ENCODE data around the gene DAPK1.

The DAPK1 gene

GRCh38 chr9:87676976-87677775 is 179.5 kb downstream of the DAPK1 start:
- DNase-seq = no peak

GRCh38 chr9:87677776-87678587 is 180.3 kb downstream of the DAPK1 start:
- Histone ChIP-seq H3K79me2 (ENCODE audit: low read length) (no peaks in the 10 kb centered on the region), H3K4me1 (ENCODE audit: low read length) (peaks cover 18% of the 10 kb centered on the region), H3K9me2 (replicated peaks; ENCODE audit: insufficient read depth, low read length) (no peaks in the 10 kb centered on the region), H3K4me2 (ENCODE audit: low read depth, low read length) (no peak overlapping the region), H3K36me3 (replicated peaks; ENCODE audit: insufficient read depth, low read length) (peaks cover 9% of the 10 kb centered on the region; the same call in 1 of the 2 replicates), H3K9me3 (replicated peaks; ENCODE audit: insufficient read depth, low read length) (no peaks in the 10 kb centered on the region), H3K27ac (ENCODE audit: low read length) (no peak overlapping the region), H3K27me3 (replicated peaks; ENCODE audit: insufficient read depth, low read length) (no peaks in the 10 kb centered on the region), H3K9ac (ENCODE audit: low read length) (no peak overlapping the region), H4K20me1 (ENCODE audit: insufficient read depth, low read length) (no peaks in the 10 kb centered on the region), H3K4me3 (ENCODE audit: low read length) (no peak overlapping the region), H3F3A (ENCODE audit: insufficient read depth, low read length) (no peaks in the 10 kb centered on the region), H2AFZ (ENCODE audit: low read length) (no peak overlapping the region)
- no peak for TF ChIP-seq EZH2phosphoT487 (IDR thresholded peaks at IDR 0.05; ENCODE audit: low read length)
- no peak for TF ChIP-seq CTCF (IDR thresholded peaks at IDR 0.05; ENCODE audit: low read length)
- no peak for TF ChIP-seq EZH2 (optimal IDR thresholded peaks at IDR 0.05; ENCODE audit: low read depth, low read length)
- DNase-seq = no peak

More at GRCh38 chr9:87676976-87677775, 179.5 kb downstream of the DAPK1 start:
- H3K36me3 ChIP-seq (replicated peaks; ENCODE audit: insufficient read depth, low read length) = peaks cover 8% of the 10 kb centered on the region; the same call in 1 of the 2 replicates
- no peaks in the 10 kb centered on the region for H4K20me1 ChIP-seq (ENCODE audit: insufficient read depth, low read length)
- H3K9ac ChIP-seq (ENCODE audit: low read length) = no peak overlapping the region
- H3K9me3 ChIP-seq (replicated peaks; ENCODE audit: insufficient read depth, low read length) = no peaks in the 10 kb centered on the region
- no peak overlapping the region for H3K27ac ChIP-seq (ENCODE audit: low read length)
- no peak overlapping the region for H3K4me2 ChIP-seq (ENCODE audit: low read depth, low read length)
- no peaks in the 10 kb centered on the region for H3K9me2 ChIP-seq (replicated peaks; ENCODE audit: insufficient read depth, low read length)
- no peak overlapping the region for H2AFZ ChIP-seq (ENCODE audit: low read length)
- no peaks in the 10 kb centered on the region for H3K79me2 ChIP-seq (ENCODE audit: low read length)
- no peaks in the 10 kb centered on the region for H3F3A ChIP-seq (ENCODE audit: insufficient read depth, low read length)
- H3K4me3 ChIP-seq (ENCODE audit: low read length) = no peak overlapping the region
- TF ChIP-seq CTCF (IDR thresholded peaks at IDR 0.05; ENCODE audit: low read length) = no peak
- TF ChIP-seq EZH2phosphoT487 (IDR thresholded peaks at IDR 0.05; ENCODE audit: low read length) = no peak
- TF ChIP-seq EZH2 (optimal IDR thresholded peaks at IDR 0.05; ENCODE audit: low read depth, low read length) = no peak
- H3K4me1 ChIP-seq (ENCODE audit: low read length) = peaks cover 18% of the 10 kb centered on the region
- no peaks in the 10 kb centered on the region for H3K27me3 ChIP-seq (replicated peaks; ENCODE audit: insufficient read depth, low read length)

- no peaks in the 10 kb centered on the region for H3K9me2 ChIP-seq (replicated peaks; ENCODE audit: insufficient read depth, low read length)
- H3K27me3 ChIP-seq (replicated peaks; ENCODE audit: insufficient read depth, low read length) = no peaks in the 10 kb centered on the region
- peaks cover 9% of the 10 kb centered on the region; the same call in 1 of the 2 replicates for H3K36me3 ChIP-seq (replicated peaks; ENCODE audit: insufficient read depth, low read length)
- peak; percentile 39 for DNase-seq
- H2AFZ ChIP-seq (ENCODE audit: low read length) = no peak overlapping the region
- H3F3A ChIP-seq (ENCODE audit: insufficient read depth, low read length) = no peaks in the 10 kb centered on the region
- no peak overlapping the region for H3K4me3 ChIP-seq (ENCODE audit: low read length)
- no peaks in the 10 kb centered on the region for H4K20me1 ChIP-seq (ENCODE audit: insufficient read depth, low read length)
- H3K4me2 ChIP-seq (ENCODE audit: low read depth, low read length) = no peak overlapping the region
- no peaks in the 10 kb centered on the region for H3K79me2 ChIP-seq (ENCODE audit: low read length)
- no peak for TF ChIP-seq EZH2 (optimal IDR thresholded peaks at IDR 0.05; ENCODE audit: low read depth, low read length)
- TF ChIP-seq CTCF (IDR thresholded peaks at IDR 0.05; ENCODE audit: low read length) = peak; percentile 69
- no peaks in the 10 kb centered on the region for H3K9me3 ChIP-seq (replicated peaks; ENCODE audit: insufficient read depth, low read length)
- no peak overlapping the region for H3K27ac ChIP-seq (ENCODE audit: low read length)
- no peak overlapping the region for H3K9ac ChIP-seq (ENCODE audit: low read length)
- H3K4me1 ChIP-seq (ENCODE audit: low read length) = peaks cover 18% of the 10 kb centered on the region
Measured at GRCh38 chr9:87678650-87679355, 181.1 kb downstream of the DAPK1 start.
